Measurements from ENCODE around the gene SNX24.

- TF ChIP-seq POLR2A (IDR thresholded peaks at IDR 0.05; ENCODE audit: borderline replicate concordance, extremely low read depth, insufficient read depth, insufficient read length), result no peak
- TF ChIP-seq EZH2 (IDR thresholded peaks at IDR 0.05), result no peak
- TF ChIP-seq POLR2AphosphoS5 (IDR thresholded peaks at IDR 0.05; ENCODE audit: low read depth, low read length), result no peak
- no peak for TF ChIP-seq TCF7L2 (IDR thresholded peaks at IDR 0.05; ENCODE audit: borderline replicate concordance, extremely low read depth, insufficient read depth, insufficient read length)
Observed at GRCh38 chr5:123035918-123036390, 190.5 kb downstream of the SNX24 start.
